ENCODE measurements around the gene MTA1.

GRCh38 chr14:105440992-105441391 lies 21.4 kb downstream of the MTA1 start:
- TF ChIP-seq EZH2 (IDR thresholded peaks at IDR 0.05) = no peak
- no peak for TF ChIP-seq CTCF (IDR thresholded peaks at IDR 0.05)
- no peak for TF ChIP-seq EZH2phosphoT487 (IDR thresholded peaks at IDR 0.05)

All from neural progenitor cell (in vitro differentiated cells).